Glomerular visceral epithelial cell (primary cell): ENCODE measurements around the gene BPIFB4.
"Not testable (repeated sequence)": the region's sequence is repeated elsewhere in the genome, so short reads cannot be mapped to it uniquely, and the experiment has no call there.

Experiments used
- DNase-seq: peaks from one replicate; pipeline ENCODE4 v3.0.0-alpha.2; 2016; ENCODE audit errors: extremely low spot score

BPIFB4 gene

GRCh38 chr20:33079259-33079658, at the start of gene BPIFB4:
Gene BPIFB4, plus strand, starts transcription at chr20:33079643. Its CDS starts 1,884 bp downstream, at chr20:33081527.
- no peak for DNase-seq

DNA sequence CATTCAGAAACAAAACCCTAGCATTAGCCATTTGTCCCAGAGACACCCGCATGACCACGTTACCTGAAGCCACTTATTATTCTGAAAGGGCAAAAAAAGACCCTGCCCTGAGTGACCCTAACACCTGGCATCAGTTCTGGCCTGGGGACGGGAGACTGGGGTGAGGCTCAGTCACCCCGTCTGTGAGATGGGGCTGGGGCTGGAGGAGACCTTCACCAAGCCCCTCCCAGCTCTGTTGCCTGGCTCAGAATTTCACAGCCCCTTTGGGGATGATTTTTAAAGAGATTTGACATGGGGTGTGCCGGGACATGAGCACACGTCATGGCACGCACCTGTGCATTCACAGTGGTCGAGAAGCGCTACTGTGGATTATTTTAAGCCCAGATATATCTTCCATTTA, 49.4 kb upstream of the BPIFB4 start:
- DNase-seq: no peak

GRCh38 chr20:33030569-33030968, 48.9 kb upstream of the BPIFB4 start:
- no peak for DNase-seq

GRCh38 chr20:33031531-33031930, 47.9 kb upstream of the BPIFB4 start, which contains the start of gene BPIFB6:
Gene BPIFB6, plus strand, starts transcription at chr20:33031648. Its CDS starts 0 bp downstream, at chr20:33031648.
- no peak for DNase-seq

DNA sequence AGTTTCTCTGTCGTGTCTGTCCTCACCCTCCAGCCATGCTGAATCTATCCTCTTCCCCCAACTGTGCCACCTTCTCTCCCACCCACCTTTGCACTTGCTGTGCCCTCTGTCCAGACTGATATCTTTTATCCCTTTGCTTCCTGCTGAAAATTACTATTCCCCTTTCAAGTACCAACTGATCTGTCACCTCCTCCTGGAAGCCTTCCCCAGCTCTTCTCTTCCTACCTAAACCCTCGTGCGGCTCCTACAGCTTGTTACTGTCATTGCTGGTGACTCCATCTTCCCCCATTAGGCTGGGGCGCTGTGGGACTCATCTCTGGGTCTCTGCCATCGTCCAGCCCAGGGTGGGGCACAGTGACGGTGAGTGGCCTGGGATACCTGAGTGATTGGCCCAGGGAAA, 46.9 kb upstream of the BPIFB4 start:
- no peak for DNase-seq

DNA sequence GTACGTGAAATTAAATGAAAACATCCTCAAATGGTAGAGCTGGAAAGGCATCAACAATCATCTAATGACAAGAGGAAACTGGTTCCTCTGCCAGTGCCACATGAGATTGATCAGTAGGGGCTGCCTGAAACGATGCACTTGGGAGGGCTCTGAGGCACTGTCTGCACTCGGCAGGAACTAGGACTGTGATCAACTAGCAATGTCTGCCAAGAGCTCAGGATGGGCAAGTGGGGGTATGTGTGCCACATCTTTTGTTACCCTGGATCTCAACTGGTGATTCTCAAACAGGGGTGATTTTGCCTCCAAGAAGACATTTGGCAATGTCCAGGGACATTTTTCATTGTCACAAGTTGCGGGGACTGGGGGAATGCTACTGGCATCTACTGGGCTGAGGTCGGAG, 46.1 kb upstream of the BPIFB4 start:
- DNase-seq: no peak

GRCh38 chr20:33034115-33034514, 45.3 kb upstream of the BPIFB4 start:
- DNase-seq: no peak

DNA sequence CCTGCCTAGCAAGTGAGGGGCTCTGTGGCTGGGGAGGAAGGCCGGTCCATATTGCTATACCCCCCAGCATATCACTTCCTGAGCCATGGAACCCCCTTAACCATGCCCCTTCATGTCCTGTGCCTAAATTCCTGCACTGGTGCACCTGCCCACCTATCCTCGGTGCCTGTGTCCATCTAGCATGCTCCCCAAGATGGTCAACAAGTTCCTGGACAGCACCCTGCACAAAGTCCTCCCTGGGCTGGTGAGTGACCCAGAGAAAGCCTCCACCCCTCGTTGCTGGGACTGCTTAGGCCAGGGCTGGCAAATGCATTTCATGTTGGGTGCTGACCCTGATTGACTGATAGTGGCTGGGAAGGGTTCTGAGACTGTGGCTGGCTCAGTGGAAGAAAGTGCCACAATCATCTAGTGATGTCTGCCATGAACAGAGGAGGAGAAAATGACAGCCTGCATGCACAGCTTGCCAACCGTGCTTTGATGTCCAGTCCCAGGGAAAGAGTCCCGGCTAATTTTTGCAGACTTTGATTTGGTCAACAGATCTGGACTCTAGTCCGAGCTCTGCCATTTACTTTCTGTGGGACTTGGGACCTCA, 44.4 kb upstream of the BPIFB4 start:
- DNase-seq: no peak

DNA sequence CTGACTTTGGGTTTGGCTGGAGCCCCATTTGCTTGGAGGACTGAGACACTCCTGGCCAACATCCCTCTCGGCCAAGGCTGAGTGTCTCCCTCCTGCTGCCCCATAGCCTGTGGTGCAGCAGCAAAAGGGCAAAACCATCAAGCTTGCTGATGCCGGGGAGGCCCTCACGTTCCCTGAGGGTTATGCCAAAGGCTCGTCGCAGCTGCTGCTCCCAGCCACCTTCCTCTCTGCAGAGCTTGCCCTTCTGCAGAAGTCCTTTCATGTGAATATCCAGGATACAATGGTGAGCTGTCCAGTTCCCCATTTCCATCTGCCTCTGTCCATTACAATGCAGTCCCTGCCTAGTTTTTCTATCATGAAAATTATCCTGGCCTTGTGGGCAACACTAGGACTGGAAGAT, 42.0 kb upstream of the BPIFB4 start:
- DNase-seq: no peak

DNA sequence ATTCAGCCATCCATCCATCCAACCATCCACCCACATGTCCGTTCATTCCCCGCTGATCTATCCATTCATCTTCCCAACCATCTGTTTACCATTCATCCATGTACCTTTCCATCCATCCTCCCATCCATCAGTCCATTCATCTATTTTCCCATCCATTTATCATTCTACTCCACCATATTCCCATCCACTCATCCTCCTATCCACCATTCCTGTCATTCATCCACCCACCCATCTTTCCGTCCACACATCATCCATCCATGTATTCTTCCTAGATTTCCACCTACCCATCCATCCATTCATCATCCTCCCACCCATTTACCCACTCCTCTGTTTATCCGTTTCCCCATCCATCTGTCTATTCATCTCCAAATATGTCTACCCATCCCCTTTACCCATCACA, 41.2 kb upstream of the BPIFB4 start:
- no peak for DNase-seq

- no peak for DNase-seq
Measured at GRCh38 chr20:33042430-33042829, 37.0 kb upstream of the BPIFB4 start.

- no peak for DNase-seq
Measured at GRCh38 chr20:33042983-33043730, 36.3 kb upstream of the BPIFB4 start.

- no peak for DNase-seq
Measured at GRCh38 chr20:33043731-33044181, 35.7 kb upstream of the BPIFB4 start.

GRCh38 chr20:33045129-33045721, 34.2 kb upstream of the BPIFB4 start:
- DNase-seq: not testable (repeated sequence)

GRCh38 chr20:33046412-33046811, 33.0 kb upstream of the BPIFB4 start:
- no peak for DNase-seq

- DNase-seq: no peak
Measured at GRCh38 chr20:33051333-33051732, 28.1 kb upstream of the BPIFB4 start.

DNA sequence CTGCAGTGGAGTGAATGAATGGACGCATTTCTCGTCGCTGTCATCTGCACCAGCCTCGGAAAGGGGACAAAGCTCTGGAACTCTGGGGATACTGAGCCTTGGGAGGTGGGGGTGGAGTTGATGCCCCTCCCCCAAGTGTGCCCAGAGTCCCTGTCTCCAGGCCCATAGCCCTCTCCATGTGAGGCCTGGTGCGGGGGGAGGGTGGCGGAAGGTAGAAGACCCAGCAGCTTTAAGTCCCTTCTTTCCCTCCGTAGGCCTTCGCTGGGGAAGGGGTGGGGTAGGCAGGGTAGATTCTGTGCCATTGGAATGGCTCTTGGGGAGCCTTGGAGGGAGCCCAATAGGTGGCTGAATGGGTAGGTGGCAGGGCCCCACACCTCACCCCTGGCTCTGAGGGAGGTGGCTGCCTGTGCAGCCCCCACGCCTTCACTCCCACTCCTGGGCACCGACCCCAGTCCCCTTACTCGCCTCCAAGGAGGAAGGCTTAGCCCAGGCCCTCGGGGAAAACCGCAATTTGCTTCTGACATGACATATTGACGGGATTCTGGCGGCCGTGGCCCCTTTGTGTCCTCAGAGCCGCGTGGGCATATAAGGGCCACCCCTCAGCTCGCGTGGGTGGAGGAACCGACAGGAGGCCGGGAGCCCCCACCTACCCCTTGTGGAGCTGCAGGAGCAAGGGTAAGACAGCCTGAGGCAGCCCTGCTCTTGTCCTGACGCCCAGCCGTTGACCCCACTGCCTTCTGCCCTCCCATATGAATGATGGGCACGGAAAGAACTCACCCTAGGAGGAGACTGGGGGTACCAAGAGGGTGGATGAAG, 25.9 kb upstream of the BPIFB4 start, which contains the start of gene BPIFB3:
BPIFB3 (plus strand) TSS at position 613 of the 816 bp plus-strand sequence. CDS start 1,533 bp downstream, outside the sequence.
- DNase-seq: no peak

- no peak for DNase-seq
Measured at GRCh38 chr20:33054381-33054780, 25.1 kb upstream of the BPIFB4 start.

- DNase-seq: no peak
Measured at GRCh38 chr20:33054791-33055190, 24.7 kb upstream of the BPIFB4 start.

DNA sequence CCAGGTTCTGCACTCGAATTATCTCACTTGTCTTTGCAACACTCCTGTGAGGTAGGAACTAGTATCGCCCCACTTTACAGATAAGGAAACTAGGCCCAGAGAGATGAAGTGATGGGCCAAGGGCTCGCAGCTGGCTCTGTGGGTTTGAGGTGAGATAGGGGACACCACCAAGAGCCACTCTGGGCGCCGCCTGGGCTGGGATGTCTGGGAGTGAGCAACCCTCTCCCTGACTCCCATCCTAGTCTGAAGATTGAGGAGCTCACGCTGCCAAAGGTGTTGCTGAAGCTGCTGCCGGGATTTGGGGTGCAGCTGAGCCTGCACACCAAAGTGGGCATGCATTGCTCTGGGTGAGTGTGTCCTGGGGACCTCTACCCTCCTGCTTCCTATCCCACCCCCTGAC, 20.3 kb upstream of the BPIFB4 start:
- no peak for DNase-seq

GRCh38 chr20:33059741-33060390, 19.6 kb upstream of the BPIFB4 start:
- DNase-seq: no peak

GRCh38 chr20:33061658-33062028, 17.8 kb upstream of the BPIFB4 start:
- DNase-seq: no peak
